GM18519 (cell line): Measurements from ENCODE around the gene OR10S1.
"Not testable (repeated sequence)": the region's sequence is repeated elsewhere in the genome, so short reads cannot be mapped to it uniquely, and the experiment has no call there.

Experiments used
- ATAC-seq: cut with Tn5 transposase; IDR thresholded peaks from one replicate; pipeline ENCODE4 v1.9.1; 2021; ENCODE audit warnings: mild to moderate bottlenecking, moderate library complexity; ENCODE audit not compliant: unreplicated experiment, low FRiP score

The OR10S1 gene

GRCh38 chr11:123977731-123978347, at the start of gene OR10S1:
TSS of gene OR10S1 (minus strand) at chr11:123977781. CDS start at chr11:123977664, 117 bp downstream.
- ATAC-seq = no peak

- ATAC-seq = no peak
These were observed 48.9 kb upstream of the OR10S1 start, which contains the start of gene OR10G8 for GRCh38 chr11:124026498-124026897. TSS of gene OR10G8 (plus strand) at chr11:124026798. CDS start at chr11:124029623, 2,825 bp downstream.

GRCh38 chr11:124015837-124016236, 38.3 kb upstream of the OR10S1 start:
- not testable (repeated sequence) for ATAC-seq

GRCh38 chr11:124012697-124013096, 35.1 kb upstream of the OR10S1 start, which contains the start of gene OR10G4:
TSS of gene OR10G4 (plus strand) at chr11:124012997. CDS start at chr11:124015575, 2,578 bp downstream.
- ATAC-seq = no peak

- no peak for ATAC-seq
These were observed 17.5 kb upstream of the OR10S1 start, which contains the start of gene OR10G6 for GRCh38 chr11:123995119-123995518. TSS of gene OR10G6 (minus strand) at chr11:123995161. CDS start at chr11:123995161, 0 bp downstream.

- ATAC-seq = no peak
These were observed 1.7 kb upstream of the OR10S1 start for GRCh38 chr11:123979311-123979710.

GRCh38 chr11:123976770-123977560, 616 bp downstream of the OR10S1 start:
- no peak for ATAC-seq

- no peak for ATAC-seq
These were observed 3.8 kb downstream of the OR10S1 start for GRCh38 chr11:123973816-123974215.

GRCh38 chr11:123956752-123957151, 20.8 kb downstream of the OR10S1 start:
- no peak for ATAC-seq

- no peak for ATAC-seq
These were observed 32.4 kb downstream of the OR10S1 start for GRCh38 chr11:123945132-123945531.

GRCh38 chr11:123943738-123944137, 33.8 kb downstream of the OR10S1 start, which contains the start of gene OR6T1:
TSS of gene OR6T1 (minus strand) at chr11:123943838. CDS start at chr11:123943838, 0 bp downstream.
- ATAC-seq = no peak

- no peak for ATAC-seq
These were observed 35.2 kb downstream of the OR10S1 start for GRCh38 chr11:123942413-123942812.

GRCh38 chr11:123939317-123939716, 38.3 kb downstream of the OR10S1 start, which contains the start of gene OR4D5:
TSS of gene OR4D5 (plus strand) at chr11:123939617. CDS start at chr11:123939617, 0 bp downstream.
- ATAC-seq = no peak
